A549 (cell line): ENCODE results near the gene CCDC146. TPM values are rescaled to one million over a fixed set of nuclear protein-coding genes. Genes with fewer than 3 reads are reported as not detected.
A peak's percentile ranks its signal among the peaks of the same experiment; 100 is the strongest.
"Not testable (repeated sequence)": the region's sequence is repeated elsewhere in the genome, so short reads cannot be mapped to it uniquely, and the experiment has no call there.

Experiments used
- ATAC-seq, 2 experiments: fragments of 200-7000 bp in 1 of 2; fragments of >200 bp in 1 of 2; cut with Nextera tagmentation in 1 of 2; cut with Tn5 transposase in 1 of 2; 3 replicates each; pipeline versions ENCODE4 v1.8.0 to v1.9.1; 2018 to 2020; ENCODE audit warnings: mild to moderate bottlenecking in 1 of 2, moderate library complexity in 1 of 2
- CTCF ChIA-PET: fragments of 300-600 bp; sonication (Branson Sonifier 250); formaldehyde crosslinking; extraction: SDS; loops from one replicate; lab custom pipeline; 2021; ENCODE audit warnings: antibody characterized with exemption, inconsistent platforms; lab: Yijun Ruan, JAX
- POLR2A ChIA-PET: fragments of 350-600 bp; formaldehyde crosslinking; extraction: SDS; loops from one replicate; lab custom pipeline; 2021; ENCODE audit warnings: antibody characterized with exemption, inconsistent platforms; lab: Yijun Ruan, JAX
- DNase-seq, 2 experiments: peaks; one replicate each; pipeline versions ENCODE4 v3.0.0 to v3.0.0-alpha.2; 2011 to 2016; ENCODE audit warnings: low read depth in 1 of 2, low spot score in 1 of 2
- FAIRE-seq: peaks from 2 replicates; lab custom pipeline; 2011; peaks lifted over from hg19 to GRCh38; lab: Jason Lieb, UNC
- H3K27ac ChIP-seq, 2 experiments: fragments of >200 bp; sonication (Bioruptor Twin); formaldehyde crosslinking; 3 replicates each; pipeline ENCODE4 v1.5.1; 2016 to 2017
- H3K4me1 ChIP-seq: fragments of >200 bp; sonication (Bioruptor Twin); formaldehyde crosslinking; 3 replicates; pipeline ENCODE4 v1.6.1; 2016
- H3K4me2 ChIP-seq: fragments of >200 bp; sonication (Bioruptor Twin); formaldehyde crosslinking; 3 replicates; pipeline ENCODE4 v1.6.1; 2016
- H3K4me3 ChIP-seq: fragments of >200 bp; sonication (Bioruptor Twin); formaldehyde crosslinking; 3 replicates; pipeline ENCODE4 v1.5.1; 2016
- H3K9me3 ChIP-seq: fragments of >200 bp; sonication (Bioruptor Twin); formaldehyde crosslinking; 3 replicates; pipeline ENCODE4 v1.6.1; 2016
- RAD21 ChIP-seq, 2 experiments: fragments of >200 bp in 1 of 2; sonication (Bioruptor Twin) in 1 of 2; formaldehyde crosslinking in 1 of 2; IDR thresholded peaks in 1 of 2; conservative IDR thresholded peaks in 1 of 2; 2 replicates in 1 of 2; 3 replicates in 1 of 2; pipeline ENCODE4 v1.6.1; 2012 to 2018; ENCODE audit warnings: inconsistent platforms in 1 of 2
- SMC3 ChIP-seq: fragments of >200 bp; sonication (Bioruptor Twin); formaldehyde crosslinking; IDR thresholded peaks from 3 replicates; pipeline ENCODE4 v1.6.1; 2018; ENCODE audit warnings: inconsistent platforms
- WGBS: methylation state at CpG from one replicate; pipeline ENCODE4 v1.1.6; 2017; ENCODE audit errors: missing lambda C conversion rate; 5-methylcytosine and 5-hydroxymethylcytosine counted together
- polyA plus RNA-seq, 4 experiments: library from polyadenylated mRNA; depleted of rRNA in 3 of 4; stranded (reverse); fragments of >200 nt; fragmentation: RNase III in 1 of 4; extraction: RNeasy Plus Mini Kit Qiagen cat#74134 plus additional on column Dnase treatment in 1 of 4; gene quantifications; 2 replicates in 3 of 4; 3 replicates in 1 of 4; pipeline ENCODE4 v1.2.3, GENCODE V29; 2011 to 2017
- TF ChIP-seq, protein P1 (sequence below): fragments of >200 bp; sonication (Bioruptor Twin); formaldehyde crosslinking; IDR thresholded peaks from 3 replicates; pipeline ENCODE4 v1.5.1; 2016

CCDC146 gene
- polyA plus RNA-seq, 2 of the 4 experiments (the other 2 are of a cell fraction): 1.4 to 3.4 TPM

DNA sequence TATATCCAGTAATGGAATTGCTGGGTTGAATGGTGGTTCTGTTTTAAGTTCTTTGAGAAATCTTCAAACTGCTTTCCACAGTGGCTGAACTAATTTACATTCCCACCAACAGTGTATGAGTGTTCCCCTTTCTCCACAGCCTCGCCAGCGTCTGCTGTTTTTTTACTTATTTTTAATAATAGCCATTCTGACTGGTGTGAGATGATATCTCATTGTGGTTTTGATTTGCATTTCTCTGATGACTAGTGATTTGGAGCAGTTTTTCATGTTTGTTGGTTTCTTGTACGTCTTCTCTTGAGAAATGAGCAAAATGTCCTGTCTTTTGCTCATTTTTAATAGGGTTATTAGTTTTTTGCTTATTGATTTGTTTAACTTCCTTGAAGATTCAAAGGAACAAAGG, 21.9 kb upstream of the CCDC146 start:
- H3K9me3 ChIP-seq, H3K27ac ChIP-seq, FAIRE-seq, ATAC-seq, CTCF ChIA-PET, H3K4me2 ChIP-seq, H3K4me1 ChIP-seq, DNase-seq, H3K4me3 ChIP-seq, POLR2A ChIA-PET: not testable (repeated sequence)
- 93% methylated on average over 3 of the region's 3 CpGs for WGBS

DNA sequence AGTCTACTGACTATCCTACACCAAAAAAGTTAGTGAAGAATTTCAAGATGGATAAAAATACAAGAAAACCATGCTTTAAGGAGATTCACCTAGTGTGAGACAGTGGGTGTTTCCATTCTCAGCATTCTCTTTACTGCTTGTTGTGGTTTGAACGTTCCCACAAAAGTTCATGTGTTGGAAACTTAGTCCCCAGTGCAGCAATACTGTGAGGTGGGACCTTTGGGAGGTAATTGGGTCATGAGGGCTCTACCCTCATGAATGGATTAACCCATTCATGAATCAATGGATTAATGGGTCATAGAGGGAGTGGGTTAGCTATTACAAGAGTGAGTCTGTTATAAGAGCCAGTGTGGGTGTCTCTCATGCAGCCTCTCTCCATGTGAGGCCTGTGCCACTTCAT, 21.2 kb upstream of the CCDC146 start:
- FAIRE-seq, ATAC-seq, H3K9me3 ChIP-seq, H3K4me2 ChIP-seq, H3K4me1 ChIP-seq, H3K4me3 ChIP-seq, DNase-seq, CTCF ChIA-PET, H3K27ac ChIP-seq, POLR2A ChIA-PET: not testable (repeated sequence)
- WGBS: 74% methylated on average over 1 of the region's 1 CpG

- H3K4me2 ChIP-seq, H3K4me1 ChIP-seq, H3K27ac ChIP-seq, H3K4me3 ChIP-seq, H3K9me3 ChIP-seq, ATAC-seq, POLR2A ChIA-PET, CTCF ChIA-PET, DNase-seq: not testable (repeated sequence)
- peak; percentile 68 for FAIRE-seq
Observed at GRCh38 chr7:77102671-77103070, 19.7 kb upstream of the CCDC146 start.

DNA sequence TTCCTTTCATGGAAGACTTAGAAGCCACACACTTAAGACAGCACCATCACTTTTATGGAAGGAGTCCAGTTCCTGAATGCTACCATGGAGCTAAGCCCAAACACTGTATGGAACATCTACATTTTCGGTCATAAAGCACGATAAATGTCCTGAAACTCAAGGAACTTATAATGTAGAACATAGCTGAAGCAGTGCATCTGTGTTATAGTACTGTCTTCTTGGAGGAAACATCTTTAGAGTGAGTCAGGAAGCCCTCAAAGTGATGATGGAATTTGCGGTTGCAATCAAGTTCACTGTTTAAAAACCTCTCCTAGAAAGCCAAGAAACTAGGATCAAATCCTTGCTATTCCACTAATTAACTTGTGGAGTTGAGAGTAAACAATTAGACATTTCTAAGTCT, 16.5 kb upstream of the CCDC146 start:
- H3K4me3 ChIP-seq, FAIRE-seq, ATAC-seq, H3K27ac ChIP-seq, DNase-seq, H3K4me1 ChIP-seq, H3K4me2 ChIP-seq, H3K9me3 ChIP-seq, CTCF ChIA-PET, POLR2A ChIA-PET: not testable (repeated sequence)
- WGBS: 98% methylated on average over 3 of the region's 3 CpGs

DNA sequence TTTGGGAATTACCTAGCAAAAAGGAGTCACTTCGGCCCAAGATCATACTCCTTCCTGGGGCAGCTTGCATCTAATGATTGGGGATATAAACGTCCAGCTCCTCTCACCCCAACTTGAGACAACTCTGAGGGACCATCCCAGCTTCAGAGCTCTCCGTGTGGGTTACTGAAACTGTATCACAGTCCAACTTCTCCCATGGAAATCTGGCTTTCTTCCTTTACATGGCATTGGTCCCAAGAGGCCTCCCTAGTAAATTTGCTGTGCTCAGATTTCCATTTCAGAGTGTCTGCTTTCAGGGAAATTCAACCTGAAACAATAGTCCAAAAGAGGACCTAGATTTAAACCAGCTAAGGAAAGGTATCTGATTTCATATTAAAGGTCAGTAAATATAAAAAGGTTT, 14.8 kb upstream of the CCDC146 start:
- H3K4me3 ChIP-seq, H3K27ac ChIP-seq, DNase-seq, FAIRE-seq, H3K4me1 ChIP-seq, POLR2A ChIA-PET, ATAC-seq, H3K4me2 ChIP-seq, CTCF ChIA-PET, H3K9me3 ChIP-seq: not testable (repeated sequence)
- 26% methylated on average over 3 of the region's 3 CpGs for WGBS

- CTCF ChIA-PET, POLR2A ChIA-PET, H3K27ac ChIP-seq, FAIRE-seq, DNase-seq, H3K4me2 ChIP-seq, ATAC-seq, H3K4me3 ChIP-seq, H3K4me1 ChIP-seq, H3K9me3 ChIP-seq: not testable (repeated sequence)
- WGBS: 89% methylated on average over 1 of the region's 1 CpG
Observed at GRCh38 chr7:77108362-77108761, 14.1 kb upstream of the CCDC146 start.

GRCh38 chr7:77112719-77113306, 9.6 kb upstream of the CCDC146 start:
- 0 out of 3 replicates have a peak overlapping the region, but pooled peaks have one; percentile 12 for H3K4me2 ChIP-seq
- DNase-seq (peak in 1 of 2 experiments; percentile 17), FAIRE-seq (peak; percentile 74)
- H3K4me1 ChIP-seq, H3K9me3 ChIP-seq, H3K27ac ChIP-seq, ATAC-seq, H3K4me3 ChIP-seq: not testable (repeated sequence)
- WGBS: 8% methylated on average over 2 of the region's 2 CpGs
- POLR2A ChIA-PET: interaction anchor here (0.5 kb wide), 1 partner anchor 468 kb away, joined by 3 read pairs; no protein-coding TSS in a partner anchor
- CTCF ChIA-PET: interaction anchor here (0.6 kb wide), 1 partner anchor 945 kb away, joined by 3 read pairs; no protein-coding TSS in a partner anchor
- TF ChIP-seq SMC3: peak; percentile 58; the same call in 2 of the 3 replicates
- peak; percentile 55 to 67 for TF ChIP-seq RAD21 (conservative IDR thresholded peaks at IDR 0.05 in 1 of 2, IDR thresholded peaks at IDR 0.05 in 1 of 2)
- TF ChIP-seq, protein P1, sequence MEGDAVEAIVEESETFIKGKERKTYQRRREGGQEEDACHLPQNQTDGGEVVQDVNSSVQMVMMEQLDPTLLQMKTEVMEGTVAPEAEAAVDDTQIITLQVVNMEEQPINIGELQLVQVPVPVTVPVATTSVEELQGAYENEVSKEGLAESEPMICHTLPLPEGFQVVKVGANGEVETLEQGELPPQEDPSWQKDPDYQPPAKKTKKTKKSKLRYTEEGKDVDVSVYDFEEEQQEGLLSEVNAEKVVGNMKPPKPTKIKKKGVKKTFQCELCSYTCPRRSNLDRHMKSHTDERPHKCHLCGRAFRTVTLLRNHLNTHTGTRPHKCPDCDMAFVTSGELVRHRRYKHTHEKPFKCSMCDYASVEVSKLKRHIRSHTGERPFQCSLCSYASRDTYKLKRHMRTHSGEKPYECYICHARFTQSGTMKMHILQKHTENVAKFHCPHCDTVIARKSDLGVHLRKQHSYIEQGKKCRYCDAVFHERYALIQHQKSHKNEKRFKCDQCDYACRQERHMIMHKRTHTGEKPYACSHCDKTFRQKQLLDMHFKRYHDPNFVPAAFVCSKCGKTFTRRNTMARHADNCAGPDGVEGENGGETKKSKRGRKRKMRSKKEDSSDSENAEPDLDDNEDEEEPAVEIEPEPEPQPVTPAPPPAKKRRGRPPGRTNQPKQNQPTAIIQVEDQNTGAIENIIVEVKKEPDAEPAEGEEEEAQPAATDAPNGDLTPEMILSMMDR: peak; percentile 44; the same call in 2 of the 3 replicates
